Skin epidermis (tissue), 12 donors: ENCODE data around the gene C6.
"Not testable (repeated sequence)": the region's sequence is repeated elsewhere in the genome, so short reads cannot be mapped to it uniquely, and the experiment has no call there.

Experiments
- H3K27ac ChIP-seq, 21 experiments: fragments of 200-600 bp; sonication (generic) in 11 of 21; one replicate each; pipeline ENCODE4 v1.5.0; 2020; ENCODE audit warnings: mild to moderate bottlenecking in 3 of 21, inconsistent platforms in 2 of 21, moderate library complexity in 2 of 21
- H3K4me3 ChIP-seq, 7 experiments: fragments of 200-600 bp; sonication (generic) in 2 of 7; one replicate each; pipeline ENCODE4 v1.5.0; 2020; ENCODE audit warnings: inconsistent platforms in 2 of 7, mild to moderate bottlenecking in 2 of 7, moderate library complexity in 1 of 7

The C6 gene

GRCh38 chr5:41201082-41201772, 12.1 kb downstream of the C6 start:
- no peak overlapping the region for H3K27ac ChIP-seq
- H3K4me3 ChIP-seq = no peak overlapping the region

GRCh38 chr5:41200506-41200905, 12.8 kb downstream of the C6 start:
- Histone ChIP-seq H3K27ac (no peak overlapping the region), H3K4me3 (no peak overlapping the region)

- H3K4me3 ChIP-seq = no peak overlapping the region
- H3K27ac ChIP-seq = no peak overlapping the region
These were observed 13.7 kb downstream of the C6 start for GRCh38 chr5:41199660-41200059.

- no peak overlapping the region for H3K27ac ChIP-seq
- no peak overlapping the region for H3K4me3 ChIP-seq
These were observed 17.1 kb downstream of the C6 start for GRCh38 chr5:41196197-41196596.

GRCh38 chr5:41195228-41195627, 18.1 kb downstream of the C6 start:
- H3K27ac ChIP-seq = peak overlapping the region in 2 of 21 experiments; percentile 39 to 42

GRCh38 chr5:41194339-41194738, 19.0 kb downstream of the C6 start:
- Histone ChIP-seq H3K27ac (peak overlapping the region in 6 of 21 experiments; percentile 10 to 49 (median 34)), H3K4me3 (no peak overlapping the region)

More at GRCh38 chr5:41195228-41195627, 18.1 kb downstream of the C6 start:
- no peak overlapping the region for H3K4me3 ChIP-seq

- Histone ChIP-seq H3K27ac (peak overlapping the region in 5 of 21 experiments; percentile 39 to 59 (median 49)), H3K4me3 (no peak overlapping the region)
These were observed 19.7 kb downstream of the C6 start for GRCh38 chr5:41193456-41194205.

GRCh38 chr5:41191249-41191648, 22.1 kb downstream of the C6 start:
- Histone ChIP-seq H3K4me3 (no peak overlapping the region), H3K27ac (no peak overlapping the region)

- no peak overlapping the region for H3K4me3 ChIP-seq
- H3K27ac ChIP-seq = no peak overlapping the region
These were observed 27.2 kb downstream of the C6 start for GRCh38 chr5:41186143-41186542.

GRCh38 chr5:41183331-41183730, 30.0 kb downstream of the C6 start:
- not testable (repeated sequence) for H3K4me3 ChIP-seq, H3K27ac ChIP-seq

GRCh38 chr5:41182666-41183065, 30.7 kb downstream of the C6 start:
- H3K27ac ChIP-seq = no peak overlapping the region
- no peak overlapping the region for H3K4me3 ChIP-seq

GRCh38 chr5:41181691-41182564, 31.4 kb downstream of the C6 start:
- no peak overlapping the region for H3K4me3 ChIP-seq
- H3K27ac ChIP-seq = no peak overlapping the region

- H3K27ac ChIP-seq = no peak overlapping the region
- H3K4me3 ChIP-seq = no peak overlapping the region
These were observed 36.4 kb downstream of the C6 start for GRCh38 chr5:41176952-41177351.

GRCh38 chr5:41172012-41172411, 41.3 kb downstream of the C6 start:
- Histone ChIP-seq H3K27ac (no peak overlapping the region), H3K4me3 (no peak overlapping the region)

GRCh38 chr5:41161271-41161670, 52.1 kb downstream of the C6 start:
- Histone ChIP-seq H3K4me3 (no peak overlapping the region), H3K27ac (no peak overlapping the region)

GRCh38 chr5:41157272-41157894, 55.9 kb downstream of the C6 start:
- Histone ChIP-seq H3K27ac (no peak overlapping the region), H3K4me3 (no peak overlapping the region)

GRCh38 chr5:41156739-41157138, 56.6 kb downstream of the C6 start:
- Histone ChIP-seq H3K27ac (no peak overlapping the region), H3K4me3 (no peak overlapping the region)

- H3K27ac ChIP-seq = no peak overlapping the region
These were observed 58.8 kb downstream of the C6 start for GRCh38 chr5:41154491-41154890.

GRCh38 chr5:41151564-41151963, 61.8 kb downstream of the C6 start:
- Histone ChIP-seq H3K27ac (no peak overlapping the region), H3K4me3 (no peak overlapping the region)

More at GRCh38 chr5:41154491-41154890, 58.8 kb downstream of the C6 start:
- H3K4me3 ChIP-seq = no peak overlapping the region

- H3K27ac ChIP-seq = no peak overlapping the region
These were observed 64.9 kb downstream of the C6 start for GRCh38 chr5:41148448-41148847.

More at GRCh38 chr5:41148448-41148847, 64.9 kb downstream of the C6 start:
- no peak overlapping the region for H3K4me3 ChIP-seq
